Endothelial cell of umbilical vein (primary cell): Measurements from ENCODE around the gene ATRIP. TPM values are rescaled to one million over a fixed set of nuclear protein-coding genes. Genes with fewer than 3 reads are reported as not detected.

Experiments used
- BruUV-seq: library from RNA; stranded (reverse); fragments of 400-500 nt; replicated peaks from 2 replicates; lab custom pipeline; 2021; lab: Mats Ljungman, UMichigan
- CTCF ChIA-PET: fragments of 300-600, 350-600 bp; sonication (Branson Sonifier 250); formaldehyde crosslinking; loops from one replicate; lab custom pipeline; 2021; ENCODE audit warnings: antibody characterized with exemption, inconsistent platforms; lab: Charles Lee
- POLR2A ChIA-PET: fragments of 300-600, 350-600 bp; sonication (Branson Sonifier 250); formaldehyde crosslinking; loops from one replicate; lab custom pipeline; 2021; ENCODE audit warnings: antibody characterized with exemption, inconsistent platforms; lab: Charles Lee
- DNase-seq: peaks from one replicate; pipeline ENCODE4 v3.0.0-alpha.2; 2011; ENCODE audit warnings: low read depth, low spot score
- FAIRE-seq: peaks from 2 replicates; lab custom pipeline; 2011; peaks lifted over from hg19 to GRCh38; lab: Jason Lieb, UNC
- H2AFZ ChIP-seq: 2 replicates; pipeline ENCODE4 v1.6.0; 2012; ENCODE audit warnings: low read depth, low read length, control low read depth, inconsistent platforms
- H3K27ac ChIP-seq: 2 replicates; pipeline ENCODE4 v1.5.1; 2011; ENCODE audit warnings: low read depth, mild to moderate bottlenecking, control low read depth, low read length, moderate library complexity; ENCODE audit not compliant: insufficient read depth
- H3K27me3 ChIP-seq, 2 experiments: 2 replicates each; pipeline versions ENCODE4 v1.6.0 to v1.6.1; 2011; ENCODE audit warnings: low read length in 2 of 2, mixed read lengths in 1 of 2; ENCODE audit not compliant: control insufficient read depth in 2 of 2, insufficient read depth in 2 of 2
- H3K36me3 ChIP-seq, 2 experiments: 2 replicates in 1 of 2; 3 replicates in 1 of 2; pipeline ENCODE4 v1.5.1; 2011; ENCODE audit warnings: low read length in 2 of 2, mild to moderate bottlenecking in 1 of 2, moderate library complexity in 1 of 2; ENCODE audit not compliant: control insufficient read depth in 2 of 2, insufficient read depth in 2 of 2; ENCODE audit errors: extremely low read depth in 1 of 2
- H3K4me1 ChIP-seq: 3 replicates; pipeline ENCODE4 v1.5.1; 2011; ENCODE audit warnings: mild to moderate bottlenecking, low read length; ENCODE audit not compliant: control insufficient read depth, insufficient read depth; ENCODE audit errors: extremely low read depth
- H3K4me2 ChIP-seq: 2 replicates; pipeline ENCODE4 v1.6.1; 2011; ENCODE audit warnings: low read length, control low read depth, mixed read lengths; ENCODE audit not compliant: insufficient read depth
- H3K4me3 ChIP-seq, 3 experiments: fragments of 200-600 bp in 1 of 3; sonication (generic), shearing (Covaris generic) in 1 of 3; replicated peaks in 1 of 3; 2 replicates each; pipeline ENCODE4 v1.5.1; 2011 to 2016; ENCODE audit warnings: control low read depth in 3 of 3, low read length in 3 of 3, mild to moderate bottlenecking in 2 of 3, inconsistent platforms in 1 of 3, low read depth in 1 of 3, moderate library complexity in 1 of 3; ENCODE audit not compliant: insufficient read depth in 1 of 3
- H3K79me2 ChIP-seq: 2 replicates; pipeline ENCODE4 v1.6.0; 2012; ENCODE audit warnings: low read length, inconsistent platforms; ENCODE audit not compliant: control insufficient read depth, insufficient read depth
- H3K9ac ChIP-seq: replicated peaks from 2 replicates; pipeline ENCODE3; 2011; ENCODE audit warnings: low read length, control low read depth; ENCODE audit not compliant: insufficient read depth; ENCODE audit errors: extremely low read depth
- H3K9me1 ChIP-seq: replicated peaks from 3 replicates; pipeline ENCODE4 v1.6.0; 2011; ENCODE audit warnings: mild to moderate bottlenecking, low read length; ENCODE audit not compliant: control insufficient read depth, insufficient read depth; ENCODE audit errors: extremely low read depth
- H3K9me3 ChIP-seq: replicated peaks from 2 replicates; pipeline ENCODE4 v1.5.1; 2012; ENCODE audit warnings: low read length, inconsistent platforms; ENCODE audit not compliant: control insufficient read depth, insufficient read depth
- H4K20me1 ChIP-seq: replicated peaks from 2 replicates; pipeline ENCODE3; 2011; ENCODE audit warnings: mild to moderate bottlenecking, low read length; ENCODE audit not compliant: control insufficient read depth, insufficient read depth; ENCODE audit errors: extremely low read depth
- EZH2 ChIP-seq: IDR thresholded peaks from 2 replicates; pipeline ENCODE4 v1.6.1; 2012; ENCODE audit warnings: borderline replicate concordance, low read depth, mild to moderate bottlenecking, moderate library complexity, low read length, inconsistent platforms; ENCODE audit not compliant: severe bottlenecking
- FOS ChIP-seq: IDR thresholded peaks from 2 replicates; pipeline ENCODE4 v1.6.1; 2011; ENCODE audit warnings: mild to moderate bottlenecking, low read length, moderate library complexity, borderline replicate concordance; ENCODE audit not compliant: insufficient read depth
- GATA2 ChIP-seq: IDR thresholded peaks from 2 replicates; pipeline ENCODE4 v1.7.0; 2011; ENCODE audit warnings: low read depth, mild to moderate bottlenecking, moderate library complexity, mixed read lengths, low read length; ENCODE audit not compliant: insufficient read length, insufficient read depth
- MYC ChIP-seq: IDR thresholded peaks from one replicate; pipeline ENCODE4 v1.6.1; 2011; ENCODE audit warnings: mild to moderate bottlenecking, low read depth, low read length
- POLR2A ChIP-seq: IDR thresholded peaks from 2 replicates; pipeline ENCODE4 v1.6.1; 2012; ENCODE audit warnings: low read depth, mild to moderate bottlenecking, control low read depth, low read length
- dilution Hi-C: fragments of 300-500 bp; cut with MboI; formaldehyde crosslinking; loops from one replicate; pipeline ENCODE4 v1.15.0; 2019; ENCODE audit warnings: low sequenced_read_pairs; ENCODE audit not compliant: extremely low pct_ligation_motif_present
- intact Hi-C: fragments of 100-400 bp; cut with micrococcal nuclease; formaldehyde crosslinking; loops from one replicate; pipeline ENCODE4 v1.10.0; 2022
- polyA plus RNA-seq, 4 experiments: library from polyadenylated mRNA; depleted of rRNA in 3 of 4; stranded (reverse) in 3 of 4; unstranded in 1 of 4; fragments of >200 nt; gene quantifications; 2 replicates each; pipeline versions ENCODE4 v1.2.1 to v1.2.3, GENCODE V29; 2011 to 2012; ENCODE audit warnings: missing spikeins in 1 of 4
- total RNA-seq: library from RNA; stranded (reverse); gene quantifications from 2 replicates; pipeline ENCODE4 v1.2.3, GENCODE V29; 2021
- TF ChIP-seq, protein P1 (sequence below): IDR thresholded peaks from 2 replicates; pipeline ENCODE4 v1.6.1; 2011; ENCODE audit not compliant: insufficient read depth, insufficient read length
- TF ChIP-seq, protein P2 (sequence below), 2 donors: IDR thresholded peaks; 1 replicate in 1 of 2; 2 replicates in 1 of 2; pipeline ENCODE4 v1.5.1; 2011; ENCODE audit warnings: low read length in 2 of 2, mild to moderate bottlenecking in 2 of 2, moderate library complexity in 2 of 2, control low read depth in 1 of 2, inconsistent platforms in 1 of 2, low read depth in 1 of 2; ENCODE audit not compliant: insufficient read depth in 1 of 2; ENCODE audit errors: extremely low read depth in 1 of 2

Gene ATRIP
- total and polyA plus RNA-seq, 2 donors (not counting 3 experiments of a cell fraction or from before 2014, with no cell fraction given): 10.6 to 14.7 TPM

DNA sequence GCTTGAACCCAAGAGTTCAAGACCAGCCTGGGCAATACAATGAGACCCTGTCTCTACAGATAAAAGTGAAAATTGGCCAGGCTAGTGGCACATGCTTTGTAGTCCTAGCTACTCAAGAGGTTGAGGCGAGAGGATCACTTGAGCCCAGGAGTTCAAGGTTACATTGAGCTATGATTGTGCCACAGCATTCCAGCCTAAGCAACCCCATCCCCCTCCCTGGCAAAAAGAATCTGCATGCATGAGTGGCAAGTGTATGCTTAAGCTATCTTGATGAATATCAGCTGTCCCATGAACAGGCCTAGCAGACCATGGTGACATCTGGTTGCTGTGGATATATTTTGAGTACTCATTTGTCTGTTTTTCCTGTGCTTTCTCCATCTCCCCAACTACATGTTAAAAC lies 4.7 kb downstream of the ATRIP start:
- dilution Hi-C loops: no loop called here
- Histone ChIP-seq H3K36me3 (peaks cover 5 to 10% of the 10 kb centered on the region in 2 experiments), H3K9ac (no peak overlapping the region), H3K9me1 (no peaks in the 10 kb centered on the region), H3K4me1 (peaks cover 8% of the 10 kb centered on the region), H4K20me1 (no peaks in the 10 kb centered on the region), H2AFZ (no peak overlapping the region), H3K79me2 (peaks cover 18% of the 10 kb centered on the region), H3K4me2 (no peak overlapping the region), H3K9me3 (no peaks in the 10 kb centered on the region), H3K27ac (no peak overlapping the region), H3K27me3 (no peaks in the 10 kb centered on the region), H3K4me3 (no peak overlapping the region)
- BruUV-seq: no TSS peak
- DNase-seq (no peak), FAIRE-seq (no peak)
- TF ChIP-seq EZH2 (no peak), POLR2A (no peak), GATA2 (no peak), MYC (no peak), FOS (no peak)
- TF ChIP-seq, protein P1, sequence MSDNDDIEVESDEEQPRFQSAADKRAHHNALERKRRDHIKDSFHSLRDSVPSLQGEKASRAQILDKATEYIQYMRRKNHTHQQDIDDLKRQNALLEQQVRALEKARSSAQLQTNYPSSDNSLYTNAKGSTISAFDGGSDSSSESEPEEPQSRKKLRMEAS: no peak
- TF ChIP-seq, protein P2, sequence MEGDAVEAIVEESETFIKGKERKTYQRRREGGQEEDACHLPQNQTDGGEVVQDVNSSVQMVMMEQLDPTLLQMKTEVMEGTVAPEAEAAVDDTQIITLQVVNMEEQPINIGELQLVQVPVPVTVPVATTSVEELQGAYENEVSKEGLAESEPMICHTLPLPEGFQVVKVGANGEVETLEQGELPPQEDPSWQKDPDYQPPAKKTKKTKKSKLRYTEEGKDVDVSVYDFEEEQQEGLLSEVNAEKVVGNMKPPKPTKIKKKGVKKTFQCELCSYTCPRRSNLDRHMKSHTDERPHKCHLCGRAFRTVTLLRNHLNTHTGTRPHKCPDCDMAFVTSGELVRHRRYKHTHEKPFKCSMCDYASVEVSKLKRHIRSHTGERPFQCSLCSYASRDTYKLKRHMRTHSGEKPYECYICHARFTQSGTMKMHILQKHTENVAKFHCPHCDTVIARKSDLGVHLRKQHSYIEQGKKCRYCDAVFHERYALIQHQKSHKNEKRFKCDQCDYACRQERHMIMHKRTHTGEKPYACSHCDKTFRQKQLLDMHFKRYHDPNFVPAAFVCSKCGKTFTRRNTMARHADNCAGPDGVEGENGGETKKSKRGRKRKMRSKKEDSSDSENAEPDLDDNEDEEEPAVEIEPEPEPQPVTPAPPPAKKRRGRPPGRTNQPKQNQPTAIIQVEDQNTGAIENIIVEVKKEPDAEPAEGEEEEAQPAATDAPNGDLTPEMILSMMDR (IDR thresholded peaks at IDR 0.05; ENCODE audit: extremely low read depth in 1 of 2, insufficient read depth in 1 of 2, low read depth in 1 of 2, low read length in 2 of 2): no peak
- ChIA-PET CTCF (interaction anchor here (0.6 to 8.8 kb wide), 3 partner anchors 16 to 221 kb away, joined by 3 to 83 read pairs (median 3); no protein-coding TSS in a partner anchor), POLR2A (no interaction called here)
- intact Hi-C loops: no loop called here
